HuH-7.5 (cell line): ENCODE data around the gene LIPG.
"Not testable (repeated sequence)": the region's sequence is repeated elsewhere in the genome, so short reads cannot be mapped to it uniquely, and the experiment has no call there.

ENCODE experiments used
- DNase-seq: peaks from one replicate; pipeline ENCODE4 v3.0.0; 2011; ENCODE audit warnings: low spot score

Gene LIPG

GRCh38 chr18:49573835-49574234 is 12.0 kb downstream of the LIPG start:
- no peak for DNase-seq

- not testable (repeated sequence) for DNase-seq
These were observed 17.2 kb downstream of the LIPG start for GRCh38 chr18:49579041-49579440.

- not testable (repeated sequence) for DNase-seq
These were observed 17.7 kb downstream of the LIPG start for GRCh38 chr18:49579583-49579982.

- no peak for DNase-seq
These were observed 18.4 kb downstream of the LIPG start for GRCh38 chr18:49580279-49580678.

- no peak for DNase-seq
These were observed 19.5 kb downstream of the LIPG start for GRCh38 chr18:49581371-49581770.

GRCh38 chr18:49582579-49582978 is 20.7 kb downstream of the LIPG start:
- no peak for DNase-seq

GRCh38 chr18:49584394-49584793 is 22.5 kb downstream of the LIPG start:
- DNase-seq, result no peak

- DNase-seq, result not testable (repeated sequence)
These were observed 23.1 kb downstream of the LIPG start for GRCh38 chr18:49584951-49585350.

GRCh38 chr18:49585781-49586663 is 24.2 kb downstream of the LIPG start:
- DNase-seq, result no peak

GRCh38 chr18:49588171-49588570 is 26.3 kb downstream of the LIPG start:
- no peak for DNase-seq

- DNase-seq, result no peak
These were observed 27.1 kb downstream of the LIPG start for GRCh38 chr18:49588971-49589370.

- no peak for DNase-seq
These were observed 28.8 kb downstream of the LIPG start for GRCh38 chr18:49590608-49591007.

- DNase-seq, result no peak
These were observed 29.4 kb downstream of the LIPG start for GRCh38 chr18:49591271-49591670.

- DNase-seq, result no peak
These were observed 29.9 kb downstream of the LIPG start for GRCh38 chr18:49591775-49592174.

- no peak for DNase-seq
These were observed 34.8 kb downstream of the LIPG start for GRCh38 chr18:49596687-49597086.

GRCh38 chr18:49597157-49597931 is 35.5 kb downstream of the LIPG start:
- no peak for DNase-seq

- no peak for DNase-seq
These were observed 39.4 kb downstream of the LIPG start for GRCh38 chr18:49601211-49601610.

GRCh38 chr18:49608366-49609255 is 46.8 kb downstream of the LIPG start:
- no peak for DNase-seq

- DNase-seq, result no peak
These were observed 47.6 kb downstream of the LIPG start for GRCh38 chr18:49609256-49610021.

- no peak for DNase-seq
These were observed 48.2 kb downstream of the LIPG start for GRCh38 chr18:49610022-49610445.

GRCh38 chr18:49611316-49611715 is 49.5 kb downstream of the LIPG start:
- no peak for DNase-seq
